ENCODE results near the gene RBM17.
"Not testable (repeated sequence)": the region's sequence is repeated elsewhere in the genome, so short reads cannot be mapped to it uniquely, and the experiment has no call there.

RBM17 gene

DNA sequence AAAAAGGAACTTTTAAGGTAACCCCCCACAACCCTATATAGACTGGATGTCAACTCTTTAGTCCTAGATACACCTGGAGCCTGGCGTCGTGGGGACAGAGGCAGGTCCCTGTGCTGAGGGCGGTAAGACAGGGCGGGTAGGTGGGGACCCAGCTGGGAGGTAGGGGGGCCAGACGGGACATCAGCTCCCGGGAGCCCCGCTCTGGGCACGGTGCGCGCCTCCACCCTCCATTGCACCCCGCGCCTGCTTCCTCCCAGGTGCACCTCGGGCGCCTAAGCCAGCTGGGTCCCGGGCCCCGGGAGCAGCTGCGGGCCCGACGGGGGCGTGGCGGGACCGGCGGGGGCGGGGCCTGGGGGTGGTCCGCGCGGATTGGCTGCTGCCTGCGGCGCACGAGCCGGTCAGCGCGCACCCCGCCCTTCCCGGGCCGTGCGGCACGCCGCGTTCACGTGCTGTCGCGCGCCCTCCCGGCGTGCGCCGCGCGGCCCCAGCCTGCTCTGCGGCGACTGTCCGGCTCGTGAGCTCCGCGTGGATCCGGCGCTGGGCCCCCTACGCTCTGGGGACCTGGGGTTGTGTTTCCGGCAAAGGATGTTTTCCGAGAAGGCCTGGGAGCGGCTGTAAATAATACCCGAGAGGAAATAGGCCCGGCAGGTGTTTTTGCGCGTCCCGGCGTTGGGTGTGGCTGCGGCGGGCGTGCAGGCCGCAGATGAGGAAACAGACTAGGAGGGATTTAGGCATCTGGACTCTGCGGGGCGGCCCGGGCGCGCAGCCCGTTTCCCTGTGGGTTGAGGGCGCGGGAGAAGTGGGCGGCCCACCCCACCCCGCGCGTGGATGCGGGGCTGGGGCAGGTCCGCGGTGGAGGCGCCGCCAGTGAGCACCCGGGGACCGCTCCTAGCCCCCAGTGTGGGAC is 74.8 kb downstream of the RBM17 start:
- no peak for FAIRE-seq

- no peak for FAIRE-seq
These were observed 75.6 kb downstream of the RBM17 start for GRCh38 chr10:6164271-6165095.

DNA sequence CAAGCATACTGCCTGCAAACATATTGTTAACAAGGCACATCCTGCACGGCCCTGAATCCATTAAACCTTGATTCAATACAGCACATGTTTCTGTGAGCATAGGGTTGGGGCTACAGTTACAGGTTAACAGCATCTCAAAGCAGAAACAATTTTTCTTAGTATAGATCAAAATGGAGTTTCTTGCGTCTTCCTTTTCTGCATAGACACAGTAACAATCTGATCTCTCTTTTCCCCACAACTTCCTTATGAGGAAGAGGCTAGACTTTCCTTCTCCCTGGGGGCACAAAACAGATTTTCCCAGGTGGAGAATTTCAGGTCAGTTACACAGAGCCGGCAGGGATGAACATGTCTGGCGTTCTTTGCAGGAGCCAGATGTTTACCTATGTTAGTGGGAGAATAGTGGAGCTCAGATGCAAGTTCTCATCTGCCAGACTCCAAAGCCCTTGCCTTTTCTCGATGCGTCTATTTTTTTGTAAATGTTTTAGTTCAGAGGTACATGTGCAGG is 76.4 kb downstream of the RBM17 start:
- FAIRE-seq, result no peak

DNA sequence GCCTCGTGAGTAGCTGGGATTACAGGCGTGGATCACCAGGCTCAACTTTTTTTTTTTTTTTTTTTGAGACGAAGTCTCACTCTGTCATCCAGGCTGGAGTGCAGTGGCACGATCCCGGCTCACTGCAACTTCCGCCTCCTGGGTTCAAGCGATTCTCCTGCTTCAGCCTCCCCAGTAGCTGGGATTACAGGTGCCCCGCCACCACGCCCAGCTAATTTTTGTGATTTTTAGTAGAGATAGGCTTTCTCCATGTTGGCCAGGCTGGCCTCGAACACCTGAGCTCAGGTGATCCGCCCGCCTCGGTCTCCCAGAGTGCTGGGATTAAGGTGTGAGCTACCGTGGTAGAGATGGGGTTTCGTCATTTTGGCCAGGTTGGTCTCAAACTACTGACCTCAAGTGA is 77.1 kb downstream of the RBM17 start:
- FAIRE-seq, result not testable (repeated sequence)
